CD4-positive, alpha-beta T cell (primary cell): Measurements from ENCODE around the gene QKI. TPM values are rescaled to one million over a fixed set of nuclear protein-coding genes. Genes with fewer than 3 reads are reported as not detected.

Source experiments
- ATAC-seq: fragments of 200-7000 bp; cut with Tn5 transposase; one replicate; pipeline ENCODE4 v1.10.0; 2022; ENCODE audit warnings: mild to moderate bottlenecking; ENCODE audit not compliant: poor library complexity
- CTCF ChIA-PET: fragments of 350-600 bp; sonication (Branson Sonifier 250); formaldehyde crosslinking; loops from one replicate; lab custom pipeline; 2021; ENCODE audit warnings: antibody characterized with exemption, inconsistent platforms; lab: Charles Lee
- POLR2A ChIA-PET: fragments of 350-600 bp; sonication (Branson Sonifier 250); formaldehyde crosslinking; loops from one replicate; lab custom pipeline; 2021; ENCODE audit warnings: antibody characterized with exemption, inconsistent platforms; lab: Charles Lee
- DNase-seq, 14 experiments: peaks; one replicate each; pipeline ENCODE4 v3.0.0-alpha.2; 2013 to 2020; ENCODE audit warnings: mixed read lengths in 2 of 14
- H3K27ac ChIP-seq, 2 donors: one replicate each; pipeline versions ENCODE4 v1.5.1 to v1.7.0; 2013; ENCODE audit warnings: low read length in 2 of 2, low read depth in 1 of 2, mild to moderate bottlenecking in 1 of 2
- H3K27me3 ChIP-seq, 2 experiments: 1 replicate in 1 of 2; 2 replicates in 1 of 2; pipeline versions ENCODE4 v1.6.1 to v1.7.0; 2013; ENCODE audit warnings: low read length in 2 of 2, control low read depth in 1 of 2, mild to moderate bottlenecking in 1 of 2, moderate library complexity in 1 of 2; ENCODE audit not compliant: insufficient read depth in 2 of 2, control insufficient read depth in 1 of 2
- H3K36me3 ChIP-seq: one replicate; pipeline ENCODE4 v1.6.1; 2013; ENCODE audit warnings: low read length, control low read depth; ENCODE audit not compliant: insufficient read depth
- H3K4me1 ChIP-seq: one replicate; pipeline ENCODE4 v1.6.1; 2013; ENCODE audit warnings: low read length, control low read depth; ENCODE audit not compliant: insufficient read depth
- H3K4me3 ChIP-seq: one replicate; pipeline ENCODE4 v1.5.1; 2013; ENCODE audit warnings: mild to moderate bottlenecking, low read length, moderate library complexity
- H3K9me3 ChIP-seq, 2 experiments: 1 replicate in 1 of 2; 2 replicates in 1 of 2; pipeline versions ENCODE4 v1.6.1 to v1.7.0; 2013; ENCODE audit warnings: low read length in 2 of 2, mild to moderate bottlenecking in 2 of 2, control low read depth in 1 of 2, moderate library complexity in 1 of 2; ENCODE audit not compliant: control insufficient read depth in 1 of 2, insufficient read depth in 1 of 2
- H3K27ac Mint-ChIP-seq: one replicate; pipeline ENCODE4 v1.8.0; 2020; ENCODE audit warnings: mixed read lengths
- H3K27me3 Mint-ChIP-seq: one replicate; pipeline ENCODE4 v1.8.0; 2021; ENCODE audit warnings: mixed read lengths
- H3K36me3 Mint-ChIP-seq: one replicate; pipeline ENCODE4 v1.8.0; 2021; ENCODE audit warnings: low read depth, mixed read lengths
- H3K4me1 Mint-ChIP-seq: one replicate; pipeline ENCODE4 v1.8.0; 2021; ENCODE audit warnings: low read depth, mixed read lengths
- H3K4me3 Mint-ChIP-seq: one replicate; pipeline ENCODE4 v1.8.0; 2020; ENCODE audit warnings: mild to moderate bottlenecking, mixed read lengths
- H3K9me3 Mint-ChIP-seq: one replicate; pipeline ENCODE4 v1.8.0; 2020; ENCODE audit warnings: mixed read lengths
- intact Hi-C, 2 experiments: fragments of 100-400 bp; cut with DNase I in 1 of 2; cut with micrococcal nuclease in 1 of 2; formaldehyde crosslinking; loops; one replicate each; pipeline versions ENCODE4 v1.15.1 to v1.9.0; 2023 to 2025; cut with DNase I, micrococcal nuclease
- total RNA-seq, 174 experiments: library from RNA in 2 of 174; stranded (reverse) in 2 of 174; gene quantifications; one replicate each; pipeline ENCODE4 v1.2.3 and lab custom pipeline; 2021 to 2026
- TF ChIP-seq, protein P1 (sequence below): fragments of 200-600 bp; IDR thresholded peaks from one replicate; pipeline ENCODE4 v1.8.0; 2022; ENCODE audit warnings: antibody characterized with exemption, mild to moderate bottlenecking

Gene QKI
- total RNA-seq, 2 experiments from 2014 or later: 60.7 to 67.3 TPM

GRCh38 chr6:163418311-163419029 lies 4.0 kb downstream of the QKI start:
- H3K4me3 Mint-ChIP-seq: peak overlapping the region; percentile 46
- TF ChIP-seq, protein P1, sequence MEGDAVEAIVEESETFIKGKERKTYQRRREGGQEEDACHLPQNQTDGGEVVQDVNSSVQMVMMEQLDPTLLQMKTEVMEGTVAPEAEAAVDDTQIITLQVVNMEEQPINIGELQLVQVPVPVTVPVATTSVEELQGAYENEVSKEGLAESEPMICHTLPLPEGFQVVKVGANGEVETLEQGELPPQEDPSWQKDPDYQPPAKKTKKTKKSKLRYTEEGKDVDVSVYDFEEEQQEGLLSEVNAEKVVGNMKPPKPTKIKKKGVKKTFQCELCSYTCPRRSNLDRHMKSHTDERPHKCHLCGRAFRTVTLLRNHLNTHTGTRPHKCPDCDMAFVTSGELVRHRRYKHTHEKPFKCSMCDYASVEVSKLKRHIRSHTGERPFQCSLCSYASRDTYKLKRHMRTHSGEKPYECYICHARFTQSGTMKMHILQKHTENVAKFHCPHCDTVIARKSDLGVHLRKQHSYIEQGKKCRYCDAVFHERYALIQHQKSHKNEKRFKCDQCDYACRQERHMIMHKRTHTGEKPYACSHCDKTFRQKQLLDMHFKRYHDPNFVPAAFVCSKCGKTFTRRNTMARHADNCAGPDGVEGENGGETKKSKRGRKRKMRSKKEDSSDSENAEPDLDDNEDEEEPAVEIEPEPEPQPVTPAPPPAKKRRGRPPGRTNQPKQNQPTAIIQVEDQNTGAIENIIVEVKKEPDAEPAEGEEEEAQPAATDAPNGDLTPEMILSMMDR: no peak
- ATAC-seq: no peak
- H3K4me1 Mint-ChIP-seq: peaks cover 52% of the 10 kb centered on the region
- no peaks in the 10 kb centered on the region for H3K9me3 Mint-ChIP-seq
- DNase-seq: no peak
- POLR2A ChIA-PET: no interaction called here
- Histone ChIP-seq H3K27ac (no peak overlapping the region), H3K4me1 (no peaks in the 10 kb centered on the region), H3K27me3 (no peaks in the 10 kb centered on the region), H3K9me3 (no peaks in the 10 kb centered on the region), H3K4me3 (no peak overlapping the region), H3K36me3 (no peaks in the 10 kb centered on the region)
- no peak overlapping the region for H3K27ac Mint-ChIP-seq
- no peaks in the 10 kb centered on the region for H3K27me3 Mint-ChIP-seq
- CTCF ChIA-PET: interaction anchor here (1.5 kb wide), 1 partner anchor 32 kb away, joined by 3 read pairs; no protein-coding TSS in a partner anchor
- intact Hi-C loops: loop anchor here (5.0 to 10.0 kb wide), 2 partner anchors 134 to 694 kb away; partner anchors contain the start of genes PACRG (in 1 of the 2) and PRKN (in 1 of the 2)
- peaks cover 6% of the 10 kb centered on the region for H3K36me3 Mint-ChIP-seq

DNA sequence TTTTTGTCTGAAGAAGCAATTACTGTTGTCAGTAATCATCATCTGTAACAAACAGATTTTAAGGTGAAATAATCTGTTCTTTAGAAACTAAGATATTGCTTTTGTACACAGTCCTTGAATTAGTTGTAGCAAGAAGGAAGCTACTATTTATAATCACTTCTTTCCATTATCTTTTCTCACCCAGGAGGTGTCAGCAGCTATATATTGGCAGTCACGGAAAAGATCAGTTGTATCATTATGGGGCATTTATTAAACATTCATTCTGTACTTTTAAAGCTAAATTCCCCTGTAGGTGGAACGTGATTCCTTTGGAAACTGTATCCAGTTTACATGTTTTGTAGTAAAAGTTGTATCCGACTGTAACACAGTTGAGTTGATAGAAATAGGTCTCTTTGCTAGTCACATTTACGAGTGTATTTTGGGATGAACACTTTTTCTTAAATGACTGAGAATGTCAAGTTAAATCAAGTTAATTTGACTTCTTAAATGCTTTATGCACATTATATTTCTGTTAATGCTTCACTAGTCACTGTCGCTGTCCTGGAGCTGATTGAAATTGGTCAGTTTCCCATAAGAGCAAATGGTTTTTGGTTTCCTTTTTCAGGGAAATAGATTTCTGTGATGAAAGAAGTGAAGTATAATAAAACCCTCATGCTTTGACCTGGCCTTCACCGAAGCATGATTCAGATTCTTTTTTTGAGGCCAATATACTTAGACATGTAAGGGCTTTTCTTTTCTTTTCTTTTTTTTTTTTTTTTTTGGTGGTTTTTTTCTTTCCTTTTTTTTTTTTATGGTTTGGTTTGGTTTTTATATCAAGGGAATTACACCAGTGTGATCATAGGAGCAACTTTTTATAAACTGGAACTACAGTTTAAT lies 5.1 kb downstream of the QKI start:
- Mint-ChIP-seq H3K27me3 (no peaks in the 10 kb centered on the region), H3K27ac (no peak overlapping the region), H3K36me3 (peaks cover 6% of the 10 kb centered on the region), H3K9me3 (no peaks in the 10 kb centered on the region), H3K4me1 (peaks cover 61% of the 10 kb centered on the region), H3K4me3 (peak overlapping the region; percentile 61)
- ATAC-seq: no peak
- Histone ChIP-seq H3K36me3 (no peaks in the 10 kb centered on the region), H3K9me3 (no peaks in the 10 kb centered on the region), H3K27me3 (no peaks in the 10 kb centered on the region), H3K27ac (no peak overlapping the region), H3K4me1 (no peaks in the 10 kb centered on the region), H3K4me3 (no peak overlapping the region)
- DNase-seq: no peak
- intact Hi-C loops: loop anchor here (5.0 to 10.0 kb wide), 2 partner anchors 133 to 695 kb away; partner anchors contain the start of genes PACRG (in 1 of the 2) and PRKN (in 1 of the 2)
- CTCF ChIA-PET: interaction anchor here (1.5 kb wide), 1 partner anchor 31 kb away, joined by 3 read pairs; no protein-coding TSS in a partner anchor
- TF ChIP-seq, protein P1: no peak
- POLR2A ChIA-PET: no interaction called here

DNA sequence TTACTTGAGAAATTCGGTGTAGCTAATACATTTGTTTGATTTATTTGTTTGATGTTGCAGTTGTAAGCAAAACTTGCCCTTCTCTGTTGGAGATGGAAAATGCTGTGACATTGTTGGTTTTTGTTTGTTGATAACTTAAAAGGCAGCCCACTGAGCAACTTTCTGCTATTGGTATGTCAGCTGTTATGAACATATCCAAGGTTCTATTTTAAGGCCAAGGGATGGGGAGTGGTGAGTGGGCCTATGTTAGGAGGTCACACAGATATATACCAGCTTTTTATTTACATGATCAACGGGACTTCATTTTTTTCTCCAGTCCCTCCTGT lies 5.7 kb downstream of the QKI start:
- H3K4me3 ChIP-seq: no peak overlapping the region
- H3K36me3 ChIP-seq: no peaks in the 10 kb centered on the region
- H3K27ac ChIP-seq: no peak overlapping the region
- no peaks in the 10 kb centered on the region for H3K9me3 ChIP-seq
- no peaks in the 10 kb centered on the region for H3K4me1 ChIP-seq
- CTCF ChIA-PET: interaction anchor here (1.9 kb wide), 1 partner anchor 134 kb away, joined by 4 read pairs; no protein-coding TSS in a partner anchor
- H3K9me3 Mint-ChIP-seq: no peaks in the 10 kb centered on the region
- intact Hi-C loops: no loop called here
- no peak overlapping the region for H3K27ac Mint-ChIP-seq
- no peaks in the 10 kb centered on the region for H3K27me3 ChIP-seq
- ATAC-seq (no peak), DNase-seq (no peak)
- POLR2A ChIA-PET: interaction anchor here (0.5 kb wide), 1 partner anchor 31 kb away, joined by 3 read pairs; no protein-coding TSS in a partner anchor
- peaks cover 6% of the 10 kb centered on the region for H3K36me3 Mint-ChIP-seq
- peaks cover 66% of the 10 kb centered on the region for H3K4me1 Mint-ChIP-seq
- H3K4me3 Mint-ChIP-seq: peak overlapping the region; percentile 26
- no peaks in the 10 kb centered on the region for H3K27me3 Mint-ChIP-seq
- TF ChIP-seq, protein P1: no peak
